ENCODE measurements around the gene EIF4H. TPM values are rescaled to one million over a fixed set of nuclear protein-coding genes. Genes with fewer than 3 reads are reported as not detected.

EIF4H gene
- total and polyA plus RNA-seq, 9 of the 15 experiments (the other 6 are each of a cell fraction or from before 2014, with no cell fraction given): 11.0 to 435 (median 319) TPM

DNA sequence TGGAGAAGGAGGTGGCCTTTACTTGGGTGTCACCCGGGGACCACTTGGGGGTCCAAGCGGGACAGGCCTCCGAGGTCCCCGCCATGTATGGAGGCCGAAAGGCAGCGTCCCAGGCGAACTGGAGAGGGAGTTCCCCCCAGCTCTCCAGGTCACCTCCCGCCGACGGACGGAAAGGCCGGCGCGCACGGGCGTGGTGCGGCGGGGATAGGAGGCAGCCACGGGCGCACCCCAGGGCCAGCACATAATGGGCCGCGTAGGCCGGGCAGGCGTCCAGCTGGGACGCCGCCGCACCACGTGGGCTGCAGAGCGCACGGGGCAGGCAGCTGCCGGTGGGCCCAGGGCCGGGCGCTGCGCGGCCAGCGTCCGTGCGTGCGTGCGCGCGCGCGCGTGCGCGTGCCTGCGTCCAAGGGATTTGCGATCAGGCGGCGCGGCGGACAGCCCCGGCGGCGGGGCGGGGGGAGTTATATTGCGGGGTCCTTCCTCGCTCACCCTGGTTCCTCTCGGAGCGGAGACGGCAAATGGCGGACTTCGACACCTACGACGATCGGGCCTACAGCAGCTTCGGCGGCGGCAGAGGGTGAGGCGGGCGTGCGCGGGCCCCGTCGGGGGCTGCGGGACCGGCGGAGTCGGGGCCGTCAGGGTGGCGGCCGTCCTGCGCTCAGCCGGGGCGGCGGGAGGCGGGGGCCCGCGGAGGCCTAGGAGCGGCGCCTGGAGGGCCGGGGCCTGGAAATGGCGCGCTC, at the start of gene EIF4H (continued):
- TF ChIP-seq, protein P1, sequence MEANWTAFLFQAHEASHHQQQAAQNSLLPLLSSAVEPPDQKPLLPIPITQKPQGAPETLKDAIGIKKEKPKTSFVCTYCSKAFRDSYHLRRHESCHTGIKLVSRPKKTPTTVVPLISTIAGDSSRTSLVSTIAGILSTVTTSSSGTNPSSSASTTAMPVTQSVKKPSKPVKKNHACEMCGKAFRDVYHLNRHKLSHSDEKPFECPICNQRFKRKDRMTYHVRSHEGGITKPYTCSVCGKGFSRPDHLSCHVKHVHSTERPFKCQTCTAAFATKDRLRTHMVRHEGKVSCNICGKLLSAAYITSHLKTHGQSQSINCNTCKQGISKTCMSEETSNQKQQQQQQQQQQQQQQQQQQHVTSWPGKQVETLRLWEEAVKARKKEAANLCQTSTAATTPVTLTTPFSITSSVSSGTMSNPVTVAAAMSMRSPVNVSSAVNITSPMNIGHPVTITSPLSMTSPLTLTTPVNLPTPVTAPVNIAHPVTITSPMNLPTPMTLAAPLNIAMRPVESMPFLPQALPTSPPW (CRISPR knock-in tag; IDR thresholded peaks at IDR 0.05): peak; percentile 97
- TF ChIP-seq ZNF79 (CRISPR knock-in tag; IDR thresholded peaks at IDR 0.05; ENCODE audit: low read depth) (no peak), DNMT1 (IDR thresholded peaks at IDR 0.05) (no peak), GATA2 (CRISPR knock-in tag; IDR thresholded peaks at IDR 0.05) (no peak), TCF3 (CRISPR knock-in tag; IDR thresholded peaks at IDR 0.05) (peak; percentile 32; the same call in 1 of the 2 replicates), MCM7 (IDR thresholded peaks at IDR 0.05) (no peak), ZNF140 (CRISPR knock-in tag; IDR thresholded peaks at IDR 0.05) (no peak), NFE2 (IDR thresholded peaks at IDR 0.05; ENCODE audit: low read depth) (peak; percentile 42), MAZ (CRISPR knock-in tag; conservative IDR thresholded peaks at IDR 0.05 in 1 of 2, IDR thresholded peaks at IDR 0.05 in 1 of 2) (peak; percentile 86 to 97), IRF2 (CRISPR knock-in tag; IDR thresholded peaks at IDR 0.05) (peak; percentile 86; the same call in 1 of the 2 replicates), ZFP36 (IDR thresholded peaks at IDR 0.05; ENCODE audit: low read depth, low read length, partially characterized antibody) (peak; percentile 9), HNRNPK (IDR thresholded peaks at IDR 0.05; ENCODE audit: low read depth, low read length, poor library complexity, severe bottlenecking) (peak; percentile 41), ZFP1 (CRISPR knock-in tag; IDR thresholded peaks at IDR 0.05) (no peak), POLR2B (IDR thresholded peaks at IDR 0.05; ENCODE audit: low read depth, partially characterized antibody) (peak; percentile 61), NFE2L1 (tag; IDR thresholded peaks at IDR 0.05; ENCODE audit: borderline replicate concordance, low read depth) (no peak), ZNF274 (IDR thresholded peaks at IDR 0.05; ENCODE audit: borderline replicate concordance, low read depth, low read length) (no peak)
- TF ChIP-seq, protein P2, sequence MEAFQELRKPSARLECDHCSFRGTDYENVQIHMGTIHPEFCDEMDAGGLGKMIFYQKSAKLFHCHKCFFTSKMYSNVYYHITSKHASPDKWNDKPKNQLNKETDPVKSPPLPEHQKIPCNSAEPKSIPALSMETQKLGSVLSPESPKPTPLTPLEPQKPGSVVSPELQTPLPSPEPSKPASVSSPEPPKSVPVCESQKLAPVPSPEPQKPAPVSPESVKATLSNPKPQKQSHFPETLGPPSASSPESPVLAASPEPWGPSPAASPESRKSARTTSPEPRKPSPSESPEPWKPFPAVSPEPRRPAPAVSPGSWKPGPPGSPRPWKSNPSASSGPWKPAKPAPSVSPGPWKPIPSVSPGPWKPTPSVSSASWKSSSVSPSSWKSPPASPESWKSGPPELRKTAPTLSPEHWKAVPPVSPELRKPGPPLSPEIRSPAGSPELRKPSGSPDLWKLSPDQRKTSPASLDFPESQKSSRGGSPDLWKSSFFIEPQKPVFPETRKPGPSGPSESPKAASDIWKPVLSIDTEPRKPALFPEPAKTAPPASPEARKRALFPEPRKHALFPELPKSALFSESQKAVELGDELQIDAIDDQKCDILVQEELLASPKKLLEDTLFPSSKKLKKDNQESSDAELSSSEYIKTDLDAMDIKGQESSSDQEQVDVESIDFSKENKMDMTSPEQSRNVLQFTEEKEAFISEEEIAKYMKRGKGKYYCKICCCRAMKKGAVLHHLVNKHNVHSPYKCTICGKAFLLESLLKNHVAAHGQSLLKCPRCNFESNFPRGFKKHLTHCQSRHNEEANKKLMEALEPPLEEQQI (IDR thresholded peaks at IDR 0.05): no peak
- TF ChIP-seq, protein P3, sequence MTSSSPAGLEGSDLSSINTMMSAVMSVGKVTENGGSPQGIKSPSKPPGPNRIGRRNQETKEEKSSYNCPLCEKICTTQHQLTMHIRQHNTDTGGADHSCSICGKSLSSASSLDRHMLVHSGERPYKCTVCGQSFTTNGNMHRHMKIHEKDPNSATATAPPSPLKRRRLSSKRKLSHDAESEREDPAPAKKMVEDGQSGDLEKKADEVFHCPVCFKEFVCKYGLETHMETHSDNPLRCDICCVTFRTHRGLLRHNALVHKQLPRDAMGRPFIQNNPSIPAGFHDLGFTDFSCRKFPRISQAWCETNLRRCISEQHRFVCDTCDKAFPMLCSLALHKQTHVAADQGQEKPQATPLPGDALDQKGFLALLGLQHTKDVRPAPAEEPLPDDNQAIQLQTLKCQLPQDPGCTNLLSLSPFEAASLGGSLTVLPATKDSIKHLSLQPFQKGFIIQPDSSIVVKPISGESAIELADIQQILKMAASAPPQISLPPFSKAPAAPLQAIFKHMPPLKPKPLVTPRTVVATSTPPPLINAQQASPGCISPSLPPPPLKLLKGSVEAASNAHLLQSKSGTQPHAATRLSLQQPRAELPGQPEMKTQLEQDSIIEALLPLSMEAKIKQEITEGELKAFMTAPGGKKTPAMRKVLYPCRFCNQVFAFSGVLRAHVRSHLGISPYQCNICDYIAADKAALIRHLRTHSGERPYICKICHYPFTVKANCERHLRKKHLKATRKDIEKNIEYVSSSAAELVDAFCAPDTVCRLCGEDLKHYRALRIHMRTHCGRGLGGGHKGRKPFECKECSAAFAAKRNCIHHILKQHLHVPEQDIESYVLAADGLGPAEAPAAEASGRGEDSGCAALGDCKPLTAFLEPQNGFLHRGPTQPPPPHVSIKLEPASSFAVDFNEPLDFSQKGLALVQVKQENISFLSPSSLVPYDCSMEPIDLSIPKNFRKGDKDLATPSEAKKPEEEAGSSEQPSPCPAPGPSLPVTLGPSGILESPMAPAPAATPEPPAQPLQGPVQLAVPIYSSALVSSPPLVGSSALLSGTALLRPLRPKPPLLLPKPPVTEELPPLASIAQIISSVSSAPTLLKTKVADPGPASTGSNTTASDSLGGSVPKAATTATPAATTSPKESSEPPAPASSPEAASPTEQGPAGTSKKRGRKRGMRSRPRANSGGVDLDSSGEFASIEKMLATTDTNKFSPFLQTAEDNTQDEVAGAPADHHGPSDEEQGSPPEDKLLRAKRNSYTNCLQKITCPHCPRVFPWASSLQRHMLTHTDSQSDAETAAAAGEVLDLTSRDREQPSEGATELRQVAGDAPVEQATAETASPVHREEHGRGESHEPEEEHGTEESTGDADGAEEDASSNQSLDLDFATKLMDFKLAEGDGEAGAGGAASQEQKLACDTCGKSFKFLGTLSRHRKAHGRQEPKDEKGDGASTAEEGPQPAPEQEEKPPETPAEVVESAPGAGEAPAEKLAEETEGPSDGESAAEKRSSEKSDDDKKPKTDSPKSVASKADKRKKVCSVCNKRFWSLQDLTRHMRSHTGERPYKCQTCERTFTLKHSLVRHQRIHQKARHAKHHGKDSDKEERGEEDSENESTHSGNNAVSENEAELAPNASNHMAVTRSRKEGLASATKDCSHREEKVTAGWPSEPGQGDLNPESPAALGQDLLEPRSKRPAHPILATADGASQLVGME (CRISPR knock-in tag; IDR thresholded peaks at IDR 0.05): no peak; the same call in 1 of the 2 replicates

All from K562 (cell line).